ENCODE data around the gene C2CD4C.

- TF ChIP-seq, protein P1, sequence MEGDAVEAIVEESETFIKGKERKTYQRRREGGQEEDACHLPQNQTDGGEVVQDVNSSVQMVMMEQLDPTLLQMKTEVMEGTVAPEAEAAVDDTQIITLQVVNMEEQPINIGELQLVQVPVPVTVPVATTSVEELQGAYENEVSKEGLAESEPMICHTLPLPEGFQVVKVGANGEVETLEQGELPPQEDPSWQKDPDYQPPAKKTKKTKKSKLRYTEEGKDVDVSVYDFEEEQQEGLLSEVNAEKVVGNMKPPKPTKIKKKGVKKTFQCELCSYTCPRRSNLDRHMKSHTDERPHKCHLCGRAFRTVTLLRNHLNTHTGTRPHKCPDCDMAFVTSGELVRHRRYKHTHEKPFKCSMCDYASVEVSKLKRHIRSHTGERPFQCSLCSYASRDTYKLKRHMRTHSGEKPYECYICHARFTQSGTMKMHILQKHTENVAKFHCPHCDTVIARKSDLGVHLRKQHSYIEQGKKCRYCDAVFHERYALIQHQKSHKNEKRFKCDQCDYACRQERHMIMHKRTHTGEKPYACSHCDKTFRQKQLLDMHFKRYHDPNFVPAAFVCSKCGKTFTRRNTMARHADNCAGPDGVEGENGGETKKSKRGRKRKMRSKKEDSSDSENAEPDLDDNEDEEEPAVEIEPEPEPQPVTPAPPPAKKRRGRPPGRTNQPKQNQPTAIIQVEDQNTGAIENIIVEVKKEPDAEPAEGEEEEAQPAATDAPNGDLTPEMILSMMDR (IDR thresholded peaks at IDR 0.05): no peak
- TF ChIP-seq POLR2A (IDR thresholded peaks at IDR 0.05): no peak
Observed at GRCh38 chr19:447816-448560, 39.0 kb upstream of the C2CD4C start.

All from upper lobe of left lung (tissue), 4 donors.